ENCODE measurements around the gene RIMS3.

The RIMS3 gene

GRCh38 chr1:40690771-40691537, 25.5 kb upstream of the RIMS3 start:
- no peak for DNase-seq

- no peak for DNase-seq
These were observed 24.3 kb upstream of the RIMS3 start for GRCh38 chr1:40689737-40690136.

GRCh38 chr1:40687661-40688060, 22.2 kb upstream of the RIMS3 start:
- no peak for DNase-seq

GRCh38 chr1:40687059-40687458, 21.6 kb upstream of the RIMS3 start:
- no peak for DNase-seq

- DNase-seq: no peak
These were observed 19.2 kb upstream of the RIMS3 start for GRCh38 chr1:40684669-40685068.

- DNase-seq: no peak
These were observed 13.9 kb upstream of the RIMS3 start for GRCh38 chr1:40679165-40679953.

GRCh38 chr1:40676501-40676900, 11.0 kb upstream of the RIMS3 start:
- DNase-seq: no peak

- no peak for DNase-seq
These were observed 8.0 kb upstream of the RIMS3 start for GRCh38 chr1:40673452-40673851.

- DNase-seq: peak; percentile 81
These were observed 3.5 kb upstream of the RIMS3 start for GRCh38 chr1:40668769-40669525.

- no peak for DNase-seq
These were observed 691 bp downstream of the RIMS3 start for GRCh38 chr1:40664791-40665190.

- DNase-seq: no peak
These were observed 1.3 kb downstream of the RIMS3 start for GRCh38 chr1:40664167-40664537.

- no peak for DNase-seq
These were observed 1.9 kb downstream of the RIMS3 start for GRCh38 chr1:40663324-40664166.

GRCh38 chr1:40662864-40663263, 2.6 kb downstream of the RIMS3 start:
- DNase-seq: peak; percentile 20

GRCh38 chr1:40662151-40662550, 3.3 kb downstream of the RIMS3 start:
- no peak for DNase-seq

- DNase-seq: no peak
These were observed 3.8 kb downstream of the RIMS3 start for GRCh38 chr1:40661678-40662077.

- no peak for DNase-seq
These were observed 5.9 kb downstream of the RIMS3 start for GRCh38 chr1:40659649-40659947.

GRCh38 chr1:40658751-40659648, 6.5 kb downstream of the RIMS3 start:
- DNase-seq: no peak

- no peak for DNase-seq
These were observed 8.4 kb downstream of the RIMS3 start for GRCh38 chr1:40657046-40657445.

- no peak for DNase-seq
These were observed 11.5 kb downstream of the RIMS3 start for GRCh38 chr1:40653851-40654537.

- DNase-seq: no peak
These were observed 12.5 kb downstream of the RIMS3 start for GRCh38 chr1:40652979-40653378.

- DNase-seq: no peak
These were observed 13.0 kb downstream of the RIMS3 start for GRCh38 chr1:40652468-40652867.
